ENCODE data around the gene PRDM11.

DNA sequence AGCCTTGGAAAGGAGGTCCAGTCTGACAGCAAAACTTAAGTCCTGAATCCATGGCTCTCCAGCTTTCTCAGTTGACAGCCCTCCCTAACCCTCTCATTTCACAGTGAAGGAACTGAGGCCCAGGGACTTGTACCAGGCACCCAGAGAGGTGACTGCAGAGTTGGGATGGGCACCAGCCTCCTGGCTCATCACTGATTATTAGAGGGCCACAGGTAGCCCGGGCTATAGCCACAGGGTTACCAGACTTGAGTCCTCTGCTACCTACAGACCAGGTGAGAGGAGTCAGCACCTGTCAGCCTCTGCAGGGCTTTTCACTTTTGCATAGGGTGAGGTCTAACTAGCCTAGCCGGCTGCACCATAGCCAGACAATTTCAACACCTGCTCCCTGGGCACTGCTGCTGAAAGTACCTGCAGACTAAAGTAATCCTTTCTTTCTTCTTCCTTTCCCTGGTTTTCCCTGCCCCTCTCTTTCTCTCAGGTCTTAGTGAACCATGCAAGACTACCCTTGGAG, 102.1 kb downstream of the PRDM11 start:
- TF ChIP-seq EZH2 (IDR thresholded peaks at IDR 0.05; ENCODE audit: insufficient read depth, poor library complexity, severe bottlenecking) (no peak), EZH2phosphoT487 (IDR thresholded peaks at IDR 0.05; ENCODE audit: insufficient read depth, low read depth) (no peak)
